Prostate gland (tissue), 2 donors: ENCODE data around the gene FOXD1. TPM values are rescaled to one million over a fixed set of nuclear protein-coding genes. Genes with fewer than 3 reads are reported as not detected.

Experiments used
- DNase-seq: peaks from one replicate; pipeline ENCODE4 v3.0.0-alpha.2; 2019; ENCODE audit warnings: low spot score
- H3K27ac ChIP-seq, 2 donors: fragments of 200-600 bp; sonication (generic); 2 replicates each; pipeline ENCODE4 v1.5.1; 2017 to 2019
- H3K27me3 ChIP-seq: fragments of 200-600 bp; sonication (generic); replicated peaks from 2 replicates; pipeline ENCODE4 v1.5.1; 2019; ENCODE audit not compliant: insufficient read depth
- H3K36me3 ChIP-seq, 2 donors: fragments of 200-600 bp; sonication (generic); 1 replicate in 1 of 2; 2 replicates in 1 of 2; pipeline versions ENCODE4 v1.5.1 to v1.8.1; 2017 to 2019
- H3K4me1 ChIP-seq: fragments of 200-600 bp; sonication (generic); replicated peaks from 2 replicates; pipeline ENCODE4 v1.5.1; 2019
- H3K4me3 ChIP-seq, 2 donors: fragments of 200-600 bp; sonication (generic); 2 replicates each; pipeline ENCODE4 v1.5.1; 2017 to 2019
- H3K9me3 ChIP-seq: fragments of 200-600 bp; sonication (generic); 2 replicates; pipeline ENCODE4 v1.5.1; 2017
- CTCF ChIP-seq, 4 experiments: fragments of 200-600 bp in 2 of 4; fragments of 450-650 bp in 2 of 4; sonication (generic) in 2 of 4; IDR thresholded peaks; 1 replicate in 3 of 4; 2 replicates in 1 of 4; pipeline ENCODE4 v1.5.1; 2016 to 2019; ENCODE audit warnings: antibody characterized with exemption in 4 of 4, mild to moderate bottlenecking in 2 of 4, moderate library complexity in 2 of 4
- POLR2A ChIP-seq: fragments of 450-650 bp; IDR thresholded peaks from one replicate; pipeline ENCODE4 v1.6.1; 2016; ENCODE audit warnings: antibody characterized with exemption, mild to moderate bottlenecking
- POLR2AphosphoS5 ChIP-seq: sonication (generic); formaldehyde crosslinking; IDR thresholded peaks from one replicate; pipeline ENCODE4 v1.6.1; 2017; ENCODE audit warnings: antibody characterized with exemption
- WGBS: methylation state at CpG from one replicate; pipeline ENCODE4 v1.1.5; 2018; 5-methylcytosine and 5-hydroxymethylcytosine counted together
- intact Hi-C: fragments of 100-400 bp; cut with DNase I; formaldehyde crosslinking; loops from one replicate; pipeline ENCODE4 v1.14.2; 2022
- total RNA-seq, 2 donors: library from RNA; depleted of rRNA; stranded (reverse); fragments of >200 nt; gene quantifications; one replicate each; pipeline ENCODE4 v1.1.0, GENCODE V29; 2016

FOXD1 gene
- total RNA-seq: 1 to 10 TPM; 1.6 to 2.8 TPM

- H3K4me3 ChIP-seq: peak within 1 kb of the TSS; percentile 7 to 15
- H3K36me3 ChIP-seq: no peaks in the 10 kb centered on the region
- H3K4me1 ChIP-seq: no peaks in the 10 kb centered on the region
- H3K9me3 ChIP-seq: no peaks in the 10 kb centered on the region
- intact Hi-C loops: no loop called here
- DNase-seq: peak; percentile 23
- 1% methylated on average over 44 of the region's 59 CpGs for WGBS
- no peak within 1 kb of the TSS for H3K27ac ChIP-seq
- H3K27me3 ChIP-seq: peaks cover 60% of the 10 kb centered on the region
- no peak for TF ChIP-seq CTCF (IDR thresholded peaks at IDR 0.05)
- no peak for TF ChIP-seq POLR2A
- no peak for TF ChIP-seq POLR2AphosphoS5
Measured at GRCh38 chr5:73448463-73449136, at the start of gene FOXD1. TSS of gene FOXD1 (minus strand) at chr5:73448777. CDS start at chr5:73448362, 415 bp downstream.

GRCh38 chr5:73497497-73498056, 49.0 kb upstream of the FOXD1 start:
- Histone ChIP-seq H3K9me3 (no peaks in the 10 kb centered on the region), H3K4me1 (no peaks in the 10 kb centered on the region), H3K36me3 (peaks cover 0 to 2% of the 10 kb centered on the region in 2 donors), H3K27me3 (no peaks in the 10 kb centered on the region), H3K27ac (peak overlapping the region; percentile 89 to 95), H3K4me3 (peak overlapping the region; percentile 93 to 98)
- TF ChIP-seq POLR2A: no peak
- WGBS: 26% methylated on average over 16 of the region's 16 CpGs
- DNase-seq: no peak
- intact Hi-C loops: no loop called here

- 41% methylated on average over 1 of the region's 1 CpG for WGBS
- H3K4me1 ChIP-seq: no peaks in the 10 kb centered on the region
- TF ChIP-seq CTCF (IDR thresholded peaks at IDR 0.05): peak in 2 of 4 experiments; percentile 4 to 7
- no peak for TF ChIP-seq POLR2A
- TF ChIP-seq POLR2AphosphoS5: no peak
- no peaks in the 10 kb centered on the region for H3K27me3 ChIP-seq
- no peak for DNase-seq
- H3K27ac ChIP-seq: no peak overlapping the region
- no peak overlapping the region for H3K4me3 ChIP-seq
- H3K36me3 ChIP-seq: peaks cover 0 to 2% of the 10 kb centered on the region in 2 donors
- no peaks in the 10 kb centered on the region for H3K9me3 ChIP-seq
- intact Hi-C loops: no loop called here
Measured at GRCh38 chr5:73496984-73497457, 48.4 kb upstream of the FOXD1 start.

GRCh38 chr5:73495772-73496335, 47.3 kb upstream of the FOXD1 start:
- intact Hi-C loops: no loop called here
- WGBS: 53% methylated on average over 4 of the region's 4 CpGs

GRCh38 chr5:73494721-73495120, 46.1 kb upstream of the FOXD1 start:
- DNase-seq: no peak
- Histone ChIP-seq H3K9me3 (no peaks in the 10 kb centered on the region), H3K27me3 (no peaks in the 10 kb centered on the region), H3K36me3 (no peaks in the 10 kb centered on the region), H3K27ac (no peak overlapping the region), H3K4me3 (no peak overlapping the region), H3K4me1 (no peaks in the 10 kb centered on the region)
- intact Hi-C loops: no loop called here
- no peak for TF ChIP-seq POLR2A
- no peak for TF ChIP-seq CTCF (IDR thresholded peaks at IDR 0.05)
- no peak for TF ChIP-seq POLR2AphosphoS5

More at GRCh38 chr5:73495772-73496335, 47.3 kb upstream of the FOXD1 start:
- no peak overlapping the region for H3K27ac ChIP-seq
- no peaks in the 10 kb centered on the region for H3K9me3 ChIP-seq
- no peak for DNase-seq
- H3K36me3 ChIP-seq: peaks cover 0 to 2% of the 10 kb centered on the region in 2 donors
- TF ChIP-seq POLR2AphosphoS5: no peak
- H3K4me3 ChIP-seq: no peak overlapping the region
- no peaks in the 10 kb centered on the region for H3K27me3 ChIP-seq
- H3K4me1 ChIP-seq: no peaks in the 10 kb centered on the region
